Stomach (tissue), 9 donors: ENCODE measurements around the gene PALB2. TPM values are rescaled to one million over a fixed set of nuclear protein-coding genes. Genes with fewer than 3 reads are reported as not detected.
"Not testable (repeated sequence)": the region's sequence is repeated elsewhere in the genome, so short reads cannot be mapped to it uniquely, and the experiment has no call there.

ENCODE experiments used
- DNase-seq, 2 donors: peaks; one replicate each; pipeline versions ENCODE4 v3.0.0 to v3.0.0-alpha.2; 2013 to 2019
- H3K27ac ChIP-seq, 5 donors: fragments of 200-600 bp in 4 of 5; sonication (generic) in 4 of 5; one replicate each; pipeline ENCODE4 v1.5.1; 2013 to 2019; ENCODE audit warnings: mild to moderate bottlenecking in 1 of 5, moderate library complexity in 1 of 5
- H3K27me3 ChIP-seq, 3 donors: fragments of 200-600 bp; sonication (generic); one replicate each; pipeline ENCODE4 v1.5.1; 2017 to 2019; ENCODE audit warnings: mixed run types in 1 of 3
- H3K36me3 ChIP-seq, 4 donors: fragments of 200-600 bp; sonication (generic); 1 replicate in 3 of 4; 2 replicates in 1 of 4; pipeline ENCODE4 v1.5.1; 2016 to 2019
- H3K4me1 ChIP-seq, 4 donors: fragments of 200-600 bp; sonication (generic); one replicate each; pipeline ENCODE4 v1.5.1; 2016 to 2019
- H3K4me3 ChIP-seq, 4 donors: fragments of 200-600 bp; sonication (generic) in 3 of 4; one replicate each; pipeline ENCODE4 v1.5.1; 2016 to 2019; ENCODE audit warnings: mild to moderate bottlenecking in 1 of 4
- H3K9me3 ChIP-seq, 4 donors: fragments of 200-600 bp; sonication (generic); one replicate each; pipeline ENCODE4 v1.5.1; 2016 to 2019
- EP300 ChIP-seq: sonication (generic); formaldehyde crosslinking; IDR thresholded peaks from one replicate; pipeline ENCODE4 v1.6.1; 2017; ENCODE audit warnings: antibody characterized with exemption
- POLR2A ChIP-seq, 4 donors: fragments of 450-650 bp; IDR thresholded peaks; one replicate each; pipeline ENCODE4 v1.6.1; 2016; ENCODE audit warnings: antibody characterized with exemption in 4 of 4, control low read depth in 2 of 4, mild to moderate bottlenecking in 1 of 4, moderate library complexity in 1 of 4
- POLR2AphosphoS5 ChIP-seq, 3 donors: sonication (generic); formaldehyde crosslinking; IDR thresholded peaks; one replicate each; pipeline ENCODE4 v1.6.1; 2016; ENCODE audit warnings: antibody characterized with exemption in 3 of 3
- WGBS, 5 donors: extraction: QIAGEN DNeasy Blood & Tissue Kit in 3 of 5; methylation state at CpG; one replicate each; pipeline versions ENCODE4 v1.1.5 to v1.1.7; 2013 to 2018; 5-methylcytosine and 5-hydroxymethylcytosine counted together
- intact Hi-C: fragments of 100-400 bp; cut with DNase I; formaldehyde crosslinking; loops from one replicate; pipeline ENCODE4 v1.15.1; 2023; ENCODE audit warnings: low total_unique reads
- polyA plus RNA-seq, 3 donors: library from polyadenylated mRNA; stranded (reverse); fragments of 200-250 nt; gene quantifications; one replicate each; pipeline ENCODE4 v1.2.3, GENCODE V29; 2013
- total RNA-seq, 5 donors: library from RNA; depleted of rRNA; stranded (reverse); fragments of >200 nt; gene quantifications; one replicate each; pipeline versions ENCODE4 v1.1.0 to v1.2.3, GENCODE V29; 2014 to 2016
- TF ChIP-seq, protein P1 (sequence below), 7 experiments: fragments of 450-650 bp in 4 of 7; fragments of 200-600 bp in 3 of 7; sonication (generic) in 3 of 7; IDR thresholded peaks; one replicate each; pipeline ENCODE4 v1.5.1; 2016 to 2019; ENCODE audit warnings: antibody characterized with exemption in 7 of 7, control low read depth in 2 of 7, mild to moderate bottlenecking in 1 of 7
- donor health status: healthy with polysubstance abuse.
- donor health status: Bipolar disorder and iron deficiency.
- donor health status: healthy.

PALB2 gene
- total and polyA plus RNA-seq, 8 donors: 2.6 to 86.6 (median 12.9) TPM

DNA sequence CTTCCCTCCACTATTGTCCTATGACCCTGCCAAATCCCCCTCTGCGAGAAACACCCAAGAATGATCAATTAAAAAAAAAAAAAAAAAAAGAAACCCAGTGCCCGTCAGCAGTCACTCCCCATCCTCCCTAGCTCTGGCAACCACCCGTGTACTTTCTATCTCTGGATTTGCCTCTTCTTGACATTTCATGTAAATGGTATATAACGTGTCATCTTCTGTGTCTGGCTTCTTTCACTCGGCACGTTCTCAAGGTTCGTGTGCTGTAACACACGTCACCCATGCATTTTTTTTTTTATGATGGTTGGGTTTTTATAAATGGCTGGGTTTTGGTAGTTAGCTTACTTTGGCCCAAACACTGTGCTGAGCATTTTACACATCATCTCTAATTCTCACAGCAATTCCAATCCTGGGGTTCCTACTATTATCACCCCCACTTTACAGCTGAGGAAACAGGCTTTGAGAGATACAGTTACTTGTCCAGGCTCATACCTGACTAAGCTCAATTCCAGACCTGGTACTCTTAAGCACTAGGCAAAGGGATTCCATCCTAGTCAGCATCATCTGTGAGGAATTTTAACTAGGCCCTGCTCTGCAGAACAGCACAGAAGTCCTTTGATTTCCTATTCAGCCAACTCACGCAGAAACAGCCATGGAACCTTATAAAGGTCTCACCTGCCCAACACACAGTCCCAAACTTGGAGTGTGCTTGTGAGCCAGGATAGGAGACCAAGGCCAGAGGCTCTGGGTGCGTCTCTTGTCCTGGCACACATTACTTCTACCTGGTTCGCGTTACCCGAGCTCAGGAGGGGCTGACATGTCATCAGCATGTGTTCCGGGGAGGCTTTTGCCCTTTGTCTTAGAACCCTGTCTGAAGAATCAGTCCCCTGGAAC lies 56.7 kb downstream of the PALB2 start:
- DNase-seq: no peak
- H3K36me3 ChIP-seq: peaks cover 46 to 98% (median 96%) of the 10 kb centered on the region in 4 donors
- no peak overlapping the region for H3K4me3 ChIP-seq
- H3K4me1 ChIP-seq: no peaks in the 10 kb centered on the region
- H3K9me3 ChIP-seq: no peaks in the 10 kb centered on the region
- H3K27me3 ChIP-seq: no peaks in the 10 kb centered on the region
- WGBS, 5 donors: 88 to 94% (median 92%) methylated on average over 13 of the region's 14 CpGs
- TF ChIP-seq POLR2A (IDR thresholded peaks at IDR 0.05): no peak
- no peak for TF ChIP-seq EP300
- no peak for TF ChIP-seq POLR2AphosphoS5 (IDR thresholded peaks at IDR 0.05)
- TF ChIP-seq, protein P1, sequence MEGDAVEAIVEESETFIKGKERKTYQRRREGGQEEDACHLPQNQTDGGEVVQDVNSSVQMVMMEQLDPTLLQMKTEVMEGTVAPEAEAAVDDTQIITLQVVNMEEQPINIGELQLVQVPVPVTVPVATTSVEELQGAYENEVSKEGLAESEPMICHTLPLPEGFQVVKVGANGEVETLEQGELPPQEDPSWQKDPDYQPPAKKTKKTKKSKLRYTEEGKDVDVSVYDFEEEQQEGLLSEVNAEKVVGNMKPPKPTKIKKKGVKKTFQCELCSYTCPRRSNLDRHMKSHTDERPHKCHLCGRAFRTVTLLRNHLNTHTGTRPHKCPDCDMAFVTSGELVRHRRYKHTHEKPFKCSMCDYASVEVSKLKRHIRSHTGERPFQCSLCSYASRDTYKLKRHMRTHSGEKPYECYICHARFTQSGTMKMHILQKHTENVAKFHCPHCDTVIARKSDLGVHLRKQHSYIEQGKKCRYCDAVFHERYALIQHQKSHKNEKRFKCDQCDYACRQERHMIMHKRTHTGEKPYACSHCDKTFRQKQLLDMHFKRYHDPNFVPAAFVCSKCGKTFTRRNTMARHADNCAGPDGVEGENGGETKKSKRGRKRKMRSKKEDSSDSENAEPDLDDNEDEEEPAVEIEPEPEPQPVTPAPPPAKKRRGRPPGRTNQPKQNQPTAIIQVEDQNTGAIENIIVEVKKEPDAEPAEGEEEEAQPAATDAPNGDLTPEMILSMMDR (IDR thresholded peaks at IDR 0.05): no peak
- intact Hi-C loops: no loop called here
- H3K27ac ChIP-seq: no peak overlapping the region

- 96 to 98% (median 97%) methylated on average over 11 to 28 of the region's 30 CpGs for WGBS, 5 donors
- H3K27me3 ChIP-seq, H3K4me1 ChIP-seq, H3K9me3 ChIP-seq, intact Hi-C loops, H3K4me3 ChIP-seq, H3K27ac ChIP-seq, DNase-seq: not testable (repeated sequence)
- H3K36me3 ChIP-seq: peaks cover 43 to 98% (median 93%) of the 10 kb centered on the region in 4 donors
These were observed 57.8 kb downstream of the PALB2 start for GRCh38 chr16:23583271-23583670.

DNA sequence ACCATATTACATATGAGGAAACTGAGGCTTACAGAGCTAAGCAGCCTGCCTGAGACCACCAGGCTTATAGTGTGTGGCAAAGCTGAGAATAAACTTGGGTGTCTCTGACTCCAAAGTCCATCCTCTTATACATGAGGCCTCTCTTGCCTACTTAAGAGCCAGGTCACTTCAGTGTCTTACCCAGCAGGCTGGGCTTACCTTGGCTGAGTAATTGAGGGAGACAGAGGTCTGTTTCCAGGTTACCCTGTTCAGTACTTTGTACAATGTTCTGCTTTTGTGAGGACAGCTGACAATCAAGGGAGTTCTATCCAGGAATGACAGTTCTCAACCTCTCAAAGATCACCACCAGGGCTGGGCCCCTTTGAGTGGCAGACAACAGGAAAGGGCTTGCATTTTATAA lies 59.3 kb downstream of the PALB2 start:
- H3K9me3 ChIP-seq: no peaks in the 10 kb centered on the region
- DNase-seq: no peak
- H3K4me3 ChIP-seq: no peak overlapping the region
- H3K36me3 ChIP-seq: peaks cover 29 to 94% (median 91%) of the 10 kb centered on the region in 4 donors
- no peak for TF ChIP-seq POLR2AphosphoS5 (IDR thresholded peaks at IDR 0.05)
- TF ChIP-seq EP300: no peak
- no peak for TF ChIP-seq POLR2A (IDR thresholded peaks at IDR 0.05)
- TF ChIP-seq, protein P1 (IDR thresholded peaks at IDR 0.05): no peak
- H3K4me1 ChIP-seq: peaks cover 0 to 5% (median 2%) of the 10 kb centered on the region in 4 donors
- intact Hi-C loops: no loop called here
- no peaks in the 10 kb centered on the region for H3K27me3 ChIP-seq
- no peak overlapping the region for H3K27ac ChIP-seq

DNA sequence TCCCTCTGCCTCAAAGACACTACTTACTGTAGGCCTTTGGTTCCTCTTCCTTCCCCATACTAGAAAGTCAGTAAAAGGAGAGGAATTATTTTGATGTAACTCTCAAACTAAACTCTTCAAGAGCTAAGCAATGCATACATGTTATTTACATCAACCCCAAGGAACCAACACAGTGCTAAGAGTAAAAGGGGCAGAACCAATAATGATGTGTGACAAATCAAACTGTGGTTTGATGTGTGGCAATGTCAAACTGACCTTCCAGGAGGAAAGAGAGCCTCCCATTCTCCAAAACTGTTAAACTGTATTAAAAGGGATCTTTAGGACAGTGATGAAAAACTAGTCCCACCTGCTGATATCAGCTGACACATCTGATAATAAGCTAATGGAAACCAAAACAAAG lies 60.7 kb downstream of the PALB2 start:
- no peaks in the 10 kb centered on the region for H3K9me3 ChIP-seq
- peaks cover 0 to 5% (median 2%) of the 10 kb centered on the region in 4 donors for H3K4me1 ChIP-seq
- intact Hi-C loops: no loop called here
- DNase-seq: no peak
- no peak overlapping the region for H3K27ac ChIP-seq
- peaks cover 29 to 94% (median 90%) of the 10 kb centered on the region in 4 donors for H3K36me3 ChIP-seq
- TF ChIP-seq EP300 (no peak), POLR2AphosphoS5 (IDR thresholded peaks at IDR 0.05) (no peak), POLR2A (IDR thresholded peaks at IDR 0.05) (no peak)
- TF ChIP-seq, protein P1 (IDR thresholded peaks at IDR 0.05): no peak
- no peaks in the 10 kb centered on the region for H3K27me3 ChIP-seq
- H3K4me3 ChIP-seq: no peak overlapping the region

DNA sequence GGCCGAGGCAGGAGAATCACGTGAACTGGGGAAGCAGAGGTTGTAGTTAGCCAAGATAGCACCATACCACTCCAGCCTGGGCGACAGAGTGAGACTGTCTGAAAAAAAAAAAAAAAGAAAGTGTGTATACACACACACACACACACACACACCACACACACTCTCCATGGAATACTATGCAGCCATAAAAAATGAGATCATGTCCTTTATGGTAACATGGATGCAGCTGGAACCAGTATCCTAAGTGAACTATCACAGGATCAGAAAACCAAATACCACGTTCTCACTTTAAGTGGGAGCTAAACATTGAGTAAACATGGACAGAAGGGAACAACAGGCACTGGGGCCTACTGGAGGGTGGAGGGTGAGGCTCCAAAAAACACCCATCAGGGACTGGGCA lies 61.7 kb downstream of the PALB2 start:
- DNase-seq: no peak
- intact Hi-C loops: no loop called here
- 85 to 97% (median 95%) methylated on average over 4 of the region's 4 CpGs for WGBS, 5 donors
- H3K36me3 ChIP-seq: peaks cover 23 to 94% (median 90%) of the 10 kb centered on the region in 4 donors
- no peaks in the 10 kb centered on the region for H3K27me3 ChIP-seq
- TF ChIP-seq EP300: no peak
- H3K4me1 ChIP-seq: peaks cover 0 to 5% (median 2%) of the 10 kb centered on the region in 4 donors
- H3K27ac ChIP-seq: no peak overlapping the region
- H3K9me3 ChIP-seq: no peaks in the 10 kb centered on the region
- H3K4me3 ChIP-seq: no peak overlapping the region
